Renal pelvis (tissue), 4 donors: ENCODE results near the gene PIGO. TPM values are rescaled to one million over a fixed set of nuclear protein-coding genes. Genes with fewer than 3 reads are reported as not detected.

ENCODE experiments used
- DNase-seq: peaks from one replicate; pipeline ENCODE4 v3.0.0-alpha.2; 2013
- polyA plus RNA-seq, 3 donors: library from polyadenylated mRNA; unstranded; fragments of 120-200 nt; gene quantifications; one replicate each; pipeline ENCODE4 v1.2.1, GENCODE V29; 2013; ENCODE audit not compliant: insufficient read length in 3 of 3

The PIGO gene
- polyA plus RNA-seq, 3 donors: 33.0 to 44.2 (median 44.0) TPM

DNA sequence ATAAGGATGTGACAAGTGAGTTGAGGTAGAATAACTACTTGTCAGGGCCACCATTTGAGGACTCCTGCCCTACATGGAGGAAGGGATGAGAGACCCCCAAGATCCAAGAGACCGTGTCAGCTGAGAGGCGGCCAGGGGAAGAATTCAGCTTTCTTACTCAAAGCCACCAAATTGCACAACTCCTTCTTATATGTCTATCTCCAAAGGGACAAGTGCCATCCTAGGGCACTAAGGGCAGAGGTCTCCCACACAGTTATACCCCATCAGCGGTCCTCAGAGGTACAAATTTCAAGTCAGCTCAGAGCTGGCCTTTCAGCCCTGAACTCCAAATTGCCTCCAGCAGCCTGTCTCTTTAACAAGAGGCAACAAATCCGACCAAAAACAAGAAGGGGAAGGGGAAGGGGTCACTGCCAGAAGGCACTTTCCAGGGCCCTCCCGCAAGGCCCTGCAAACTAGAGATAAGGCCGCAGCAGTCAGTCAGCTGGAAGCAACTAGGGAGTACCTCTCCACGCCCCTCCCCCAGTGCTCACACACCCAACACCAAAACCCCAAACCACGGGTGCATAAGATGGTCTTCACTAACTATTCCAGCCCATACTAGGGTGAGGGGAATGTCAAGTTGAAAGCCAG, 12.7 kb upstream of the PIGO start:
- no peak for DNase-seq

- DNase-seq: no peak
Observed at GRCh38 chr9:35108461-35108860, 12.1 kb upstream of the PIGO start.

- DNase-seq: no peak
Observed at GRCh38 chr9:35107297-35108290, 11.2 kb upstream of the PIGO start.

DNA sequence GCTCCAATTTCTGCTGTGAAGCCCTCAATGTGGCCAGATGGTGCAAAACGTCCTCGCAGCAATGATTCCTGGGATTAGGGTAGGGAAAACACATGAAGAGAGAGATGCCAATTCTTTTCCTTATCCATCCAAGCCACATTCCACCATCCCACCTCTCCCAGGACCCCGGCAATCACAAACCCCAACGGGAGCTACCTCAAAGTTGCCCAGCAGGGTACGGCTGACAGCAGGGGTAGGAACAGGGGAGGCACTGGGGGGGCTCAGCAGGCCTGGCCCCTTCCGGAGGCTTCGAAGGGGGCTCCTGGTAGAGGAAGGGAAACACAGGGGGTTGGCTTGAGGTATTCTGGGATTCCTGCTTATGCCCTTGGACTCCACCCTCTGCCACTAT, 9.9 kb upstream of the PIGO start:
- no peak for DNase-seq

DNA sequence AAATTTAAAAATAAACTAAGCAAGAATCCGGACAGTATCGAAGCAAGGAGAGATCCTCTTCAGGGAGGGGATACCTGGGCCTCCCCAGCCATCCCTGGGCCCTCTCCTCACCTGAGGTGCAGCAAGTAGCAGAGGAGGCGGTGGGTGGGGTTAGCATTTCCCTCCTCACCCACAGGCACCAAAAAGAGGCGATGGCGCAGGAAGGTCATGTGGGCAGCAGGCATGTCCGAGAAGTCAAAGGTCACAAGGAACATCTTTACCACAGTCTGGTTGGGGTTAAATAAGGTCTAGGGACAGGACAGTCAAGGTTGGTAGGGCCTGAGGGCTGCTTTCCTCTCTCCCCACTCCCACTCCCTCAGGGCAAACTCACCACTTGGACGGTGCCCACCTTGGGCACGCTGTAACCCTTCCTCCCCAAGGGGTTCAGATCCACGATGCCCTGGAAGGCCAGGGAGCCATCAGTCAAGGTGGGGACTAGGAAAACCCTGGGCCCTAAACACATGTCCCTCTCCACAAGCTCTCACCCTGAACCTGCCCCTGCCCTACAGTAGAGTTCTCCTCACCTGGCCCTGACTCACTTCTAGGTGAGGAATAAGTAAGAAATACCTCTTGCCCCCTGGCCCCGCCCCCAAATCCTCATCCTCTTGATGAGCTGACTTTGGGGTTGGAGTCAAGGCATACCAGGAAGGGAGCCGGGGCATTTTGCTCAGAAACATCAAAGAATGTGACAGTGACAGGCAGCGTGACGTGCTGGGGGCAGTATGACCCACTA, 9.4 kb upstream of the PIGO start:
- no peak for DNase-seq

DNA sequence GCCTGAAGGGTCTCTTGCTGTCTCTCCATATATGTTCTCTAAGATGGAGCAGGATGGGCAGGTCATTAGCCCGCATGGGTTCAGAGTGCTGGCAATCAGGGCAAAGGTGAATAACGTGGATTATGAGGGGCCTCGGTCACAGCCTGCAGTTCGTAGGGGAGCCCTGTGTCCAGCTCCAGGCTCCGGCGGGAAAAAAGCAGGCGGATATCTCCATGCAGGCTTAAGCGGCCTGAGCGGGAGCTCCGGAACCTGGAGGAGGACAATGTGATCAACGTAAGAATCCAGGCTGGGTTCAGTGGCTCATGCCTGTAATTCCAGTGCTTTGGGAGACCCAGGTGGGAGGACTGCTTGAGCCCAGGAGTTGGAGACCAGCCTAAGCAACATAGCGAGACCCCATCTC, 8.7 kb upstream of the PIGO start:
- no peak for DNase-seq

DNA sequence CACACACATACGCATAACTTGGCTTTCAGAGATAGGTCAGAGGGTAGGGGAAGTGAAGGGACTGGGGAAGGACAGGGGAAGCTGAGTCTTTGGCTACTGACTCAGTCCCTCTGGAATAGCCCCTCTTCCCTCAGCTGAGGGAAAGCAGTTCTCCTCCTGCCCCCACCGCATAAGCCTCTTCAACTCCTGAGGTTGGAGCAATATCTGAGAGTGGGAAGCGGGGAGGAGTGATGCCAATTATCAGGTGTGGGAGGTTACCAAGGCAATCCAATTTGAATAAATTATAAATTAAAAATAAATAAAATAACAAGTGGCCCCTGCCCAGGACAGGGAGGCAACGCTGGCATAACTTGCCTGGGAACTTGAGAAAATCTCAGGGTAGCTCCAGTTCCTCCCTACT, 8.2 kb upstream of the PIGO start:
- no peak for DNase-seq

GRCh38 chr9:35103660-35104191, 7.3 kb upstream of the PIGO start:
- no peak for DNase-seq

- DNase-seq: peak; percentile 97
Observed at GRCh38 chr9:35102769-35103659, 6.6 kb upstream of the PIGO start, which contains the start of gene STOML2. Gene STOML2, minus strand, starts transcription at chr9:35103131. Its CDS starts 37 bp downstream, at chr9:35103094.

DNA sequence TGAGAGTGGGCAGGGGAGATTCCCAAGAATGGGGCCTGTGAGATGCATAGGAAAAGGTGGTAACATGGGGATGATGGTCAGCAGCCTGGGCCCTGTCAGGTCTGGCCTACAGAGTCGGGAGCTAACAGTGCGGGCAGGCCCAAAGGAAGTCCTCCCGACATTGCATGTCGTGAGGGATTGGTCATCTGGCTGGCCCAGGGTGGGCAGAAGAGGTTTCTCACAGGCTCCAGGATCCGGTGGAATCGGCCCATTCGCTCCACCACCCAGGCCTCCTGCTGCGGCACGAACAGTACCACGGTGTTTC, 6.0 kb upstream of the PIGO start:
- DNase-seq: no peak

- DNase-seq: no peak
Observed at GRCh38 chr9:35097573-35097972, 1.2 kb upstream of the PIGO start.

DNA sequence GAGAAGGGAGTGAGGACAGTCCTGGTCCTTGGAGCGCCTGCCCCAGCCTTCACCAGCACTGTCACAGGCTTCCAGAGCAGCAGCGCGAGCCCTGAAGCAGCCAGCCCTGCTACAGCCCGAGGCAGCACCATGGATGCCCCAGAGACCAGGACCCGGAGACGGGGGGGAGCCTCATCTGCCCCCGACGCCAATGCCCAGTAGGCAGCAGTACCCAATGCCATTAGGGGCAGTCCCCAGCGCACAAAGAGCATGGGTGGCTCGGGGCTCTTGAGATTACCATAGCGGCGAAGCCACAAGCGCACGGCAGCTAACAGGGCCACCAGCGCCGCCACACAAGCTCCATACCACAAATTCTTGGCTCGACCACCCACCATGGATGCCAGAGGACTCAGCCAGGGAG, 4.9 kb downstream of the PIGO start:
- DNase-seq: no peak

DNA sequence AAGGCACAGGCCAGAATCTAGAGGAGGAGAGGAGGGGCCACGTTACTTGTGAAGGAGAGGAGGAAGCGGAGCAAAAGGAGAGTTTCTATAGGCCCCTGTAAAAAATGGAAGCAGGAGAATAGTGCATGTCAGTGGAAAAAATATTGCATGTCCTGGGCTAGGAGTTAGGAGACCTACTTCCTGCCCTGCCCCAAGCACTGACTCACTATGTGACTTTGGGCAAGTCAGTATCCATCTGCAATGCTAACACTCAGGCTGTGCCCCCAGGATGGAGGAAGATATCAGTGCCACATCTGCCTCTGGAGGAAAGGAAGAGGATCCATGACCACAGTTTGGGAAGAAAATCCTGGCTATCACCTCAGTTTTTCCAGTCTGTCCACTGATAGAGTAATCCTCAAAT, 7.0 kb downstream of the PIGO start:
- no peak for DNase-seq

DNA sequence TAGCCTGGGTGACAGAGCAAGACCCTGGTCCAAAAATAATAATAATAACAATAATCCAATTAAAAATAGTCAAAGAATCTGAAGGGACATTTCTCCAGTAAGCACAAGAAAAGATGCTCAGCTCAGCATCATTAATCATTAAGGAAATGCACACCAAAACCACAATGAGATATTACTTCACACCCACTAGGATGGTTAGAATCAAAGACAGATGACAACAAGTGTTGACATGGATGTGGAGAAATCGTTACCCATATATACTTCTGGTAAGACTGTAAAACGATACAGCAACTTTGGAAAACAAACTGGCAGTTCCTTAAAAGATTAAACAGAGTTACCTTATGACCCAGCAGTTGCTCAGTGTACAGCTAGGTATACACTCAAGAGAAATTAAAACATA, 11.3 kb downstream of the PIGO start:
- no peak for DNase-seq

- DNase-seq: peak; percentile 91
Observed at GRCh38 chr9:35079426-35080341, 16.7 kb downstream of the PIGO start, which contains the start of gene FANCG. Gene FANCG, minus strand, starts transcription at chr9:35079942. Its CDS starts 418 bp downstream, at chr9:35079524.

- DNase-seq: no peak
Observed at GRCh38 chr9:35079041-35079425, 17.4 kb downstream of the PIGO start.

DNA sequence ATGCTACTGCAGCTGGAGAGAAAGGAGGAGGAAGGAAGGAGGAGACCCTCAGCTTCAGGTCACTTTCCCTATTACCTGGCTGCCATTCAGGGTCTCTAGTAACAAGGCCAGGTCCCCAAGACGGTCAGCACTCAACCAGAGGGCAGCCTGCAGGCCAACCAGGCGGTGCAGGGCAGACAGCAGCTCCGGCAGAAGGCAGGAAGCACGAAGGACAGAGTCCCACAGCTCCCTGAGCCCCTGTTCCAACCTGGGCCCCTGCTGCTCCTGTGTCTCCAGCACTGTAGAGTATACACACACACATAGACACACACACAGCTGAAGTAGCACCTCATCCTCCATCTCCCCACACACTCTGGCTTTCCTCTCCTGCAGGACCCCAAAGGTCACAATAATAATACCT, 18.3 kb downstream of the PIGO start:
- DNase-seq: no peak

DNA sequence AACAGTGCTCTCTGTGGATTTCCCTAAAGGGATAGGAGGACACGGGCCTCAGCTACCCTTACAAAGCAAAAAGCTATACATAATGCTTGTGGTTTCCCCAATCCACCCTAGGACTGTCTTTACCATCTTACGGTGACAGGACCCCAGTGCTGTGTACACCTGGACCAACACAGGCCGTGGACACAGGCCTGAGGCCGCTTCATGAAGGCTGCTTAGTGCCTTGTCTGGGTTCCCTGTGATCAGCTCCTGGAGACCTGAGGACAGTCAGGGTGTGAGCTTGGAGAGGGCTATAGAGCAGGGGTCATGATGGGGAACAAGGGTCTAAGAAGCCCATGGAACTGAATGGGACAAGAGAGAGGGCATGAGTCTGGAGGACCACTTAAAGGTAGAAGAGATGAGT, 19.5 kb downstream of the PIGO start:
- no peak for DNase-seq

DNA sequence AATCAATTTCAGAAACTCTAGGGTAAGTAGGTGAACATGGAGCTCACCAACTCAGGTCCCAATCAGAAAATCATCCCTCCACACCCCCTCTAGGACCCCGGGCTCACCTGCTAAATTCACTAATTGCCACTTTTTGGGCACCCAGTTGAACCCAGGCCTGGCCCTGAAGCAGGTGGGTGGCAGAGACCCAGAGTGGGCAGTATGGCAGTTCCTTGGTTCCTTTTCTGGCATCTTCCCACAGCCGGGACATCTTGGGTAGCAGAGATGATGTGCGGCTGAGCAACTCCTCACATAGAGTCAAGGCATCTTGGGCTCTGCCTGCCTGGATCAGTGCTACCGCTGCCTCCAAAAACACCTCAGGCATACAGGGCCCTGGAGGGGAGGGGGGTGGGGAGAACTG, 21.0 kb downstream of the PIGO start:
- DNase-seq: no peak

DNA sequence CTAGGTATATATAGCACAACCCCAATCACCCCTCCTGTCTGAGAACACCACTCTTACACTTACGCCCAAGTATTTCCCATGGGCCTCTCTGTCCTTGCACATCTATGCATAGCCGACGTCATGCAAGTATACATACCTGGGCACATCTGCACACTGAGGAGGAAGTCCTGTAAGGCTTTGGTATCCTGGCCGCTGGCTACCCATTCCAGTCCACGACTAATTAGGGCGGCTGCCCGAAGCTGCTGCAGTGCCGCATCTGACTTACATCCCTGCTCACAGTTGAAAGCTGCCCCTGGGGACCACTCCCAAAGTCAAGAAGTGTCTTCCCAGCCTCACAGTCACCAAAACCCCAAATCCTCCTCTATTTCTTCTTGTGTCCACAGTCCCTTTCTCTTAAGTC, 21.6 kb downstream of the PIGO start:
- DNase-seq: no peak
